ENCODE results near the gene IFNAR1. TPM values are rescaled to one million over a fixed set of nuclear protein-coding genes. Genes with fewer than 3 reads are reported as not detected.

IFNAR1 gene
- total and polyA plus RNA-seq, 9 of the 15 experiments (the other 6 are each of a cell fraction or from before 2014, with no cell fraction given), result 8.6 to 31.8 (median 14.8) TPM

GRCh38 chr21:33330726-33331125 is 6.0 kb downstream of the IFNAR1 start:
- in situ Hi-C loops (cut with MboI) (no loop called here), intact Hi-C loops (cut with micrococcal nuclease) (no loop called here)
- ATAC-seq, result peak; percentile 40
- TF ChIP-seq, protein P1, sequence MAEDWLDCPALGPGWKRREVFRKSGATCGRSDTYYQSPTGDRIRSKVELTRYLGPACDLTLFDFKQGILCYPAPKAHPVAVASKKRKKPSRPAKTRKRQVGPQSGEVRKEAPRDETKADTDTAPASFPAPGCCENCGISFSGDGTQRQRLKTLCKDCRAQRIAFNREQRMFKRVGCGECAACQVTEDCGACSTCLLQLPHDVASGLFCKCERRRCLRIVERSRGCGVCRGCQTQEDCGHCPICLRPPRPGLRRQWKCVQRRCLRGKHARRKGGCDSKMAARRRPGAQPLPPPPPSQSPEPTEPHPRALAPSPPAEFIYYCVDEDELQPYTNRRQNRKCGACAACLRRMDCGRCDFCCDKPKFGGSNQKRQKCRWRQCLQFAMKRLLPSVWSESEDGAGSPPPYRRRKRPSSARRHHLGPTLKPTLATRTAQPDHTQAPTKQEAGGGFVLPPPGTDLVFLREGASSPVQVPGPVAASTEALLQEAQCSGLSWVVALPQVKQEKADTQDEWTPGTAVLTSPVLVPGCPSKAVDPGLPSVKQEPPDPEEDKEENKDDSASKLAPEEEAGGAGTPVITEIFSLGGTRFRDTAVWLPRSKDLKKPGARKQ (CRISPR knock-in tag; IDR thresholded peaks at IDR 0.05), result no peak
- TF ChIP-seq CREM (IDR thresholded peaks at IDR 0.05; ENCODE audit: low read depth), result no peak
- TF ChIP-seq, protein P2, sequence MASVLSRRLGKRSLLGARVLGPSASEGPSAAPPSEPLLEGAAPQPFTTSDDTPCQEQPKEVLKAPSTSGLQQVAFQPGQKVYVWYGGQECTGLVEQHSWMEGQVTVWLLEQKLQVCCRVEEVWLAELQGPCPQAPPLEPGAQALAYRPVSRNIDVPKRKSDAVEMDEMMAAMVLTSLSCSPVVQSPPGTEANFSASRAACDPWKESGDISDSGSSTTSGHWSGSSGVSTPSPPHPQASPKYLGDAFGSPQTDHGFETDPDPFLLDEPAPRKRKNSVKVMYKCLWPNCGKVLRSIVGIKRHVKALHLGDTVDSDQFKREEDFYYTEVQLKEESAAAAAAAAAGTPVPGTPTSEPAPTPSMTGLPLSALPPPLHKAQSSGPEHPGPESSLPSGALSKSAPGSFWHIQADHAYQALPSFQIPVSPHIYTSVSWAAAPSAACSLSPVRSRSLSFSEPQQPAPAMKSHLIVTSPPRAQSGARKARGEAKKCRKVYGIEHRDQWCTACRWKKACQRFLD (CRISPR knock-in tag; IDR thresholded peaks at IDR 0.05), result no peak
- no peak for TF ChIP-seq ZNF347 (CRISPR knock-in tag; IDR thresholded peaks at IDR 0.05; ENCODE audit: low read depth)
- no peak for TF ChIP-seq ASH1L (IDR thresholded peaks at IDR 0.05; ENCODE audit: borderline replicate concordance, low read depth, partially characterized antibody)
- TF ChIP-seq PHF8 (IDR thresholded peaks at IDR 0.05; ENCODE audit: borderline replicate concordance, low read length), result no peak
- no peak for TF ChIP-seq KDM4B (IDR thresholded peaks at IDR 0.05; ENCODE audit: borderline replicate concordance in 2 of 2, low read depth in 1 of 2)
- no peak for TF ChIP-seq SAFB (IDR thresholded peaks at IDR 0.05; ENCODE audit: borderline replicate concordance, low read depth, low read length)
- TF ChIP-seq HMG20B (CRISPR knock-in tag; IDR thresholded peaks at IDR 0.05), result no peak
- TF ChIP-seq, protein P3, sequence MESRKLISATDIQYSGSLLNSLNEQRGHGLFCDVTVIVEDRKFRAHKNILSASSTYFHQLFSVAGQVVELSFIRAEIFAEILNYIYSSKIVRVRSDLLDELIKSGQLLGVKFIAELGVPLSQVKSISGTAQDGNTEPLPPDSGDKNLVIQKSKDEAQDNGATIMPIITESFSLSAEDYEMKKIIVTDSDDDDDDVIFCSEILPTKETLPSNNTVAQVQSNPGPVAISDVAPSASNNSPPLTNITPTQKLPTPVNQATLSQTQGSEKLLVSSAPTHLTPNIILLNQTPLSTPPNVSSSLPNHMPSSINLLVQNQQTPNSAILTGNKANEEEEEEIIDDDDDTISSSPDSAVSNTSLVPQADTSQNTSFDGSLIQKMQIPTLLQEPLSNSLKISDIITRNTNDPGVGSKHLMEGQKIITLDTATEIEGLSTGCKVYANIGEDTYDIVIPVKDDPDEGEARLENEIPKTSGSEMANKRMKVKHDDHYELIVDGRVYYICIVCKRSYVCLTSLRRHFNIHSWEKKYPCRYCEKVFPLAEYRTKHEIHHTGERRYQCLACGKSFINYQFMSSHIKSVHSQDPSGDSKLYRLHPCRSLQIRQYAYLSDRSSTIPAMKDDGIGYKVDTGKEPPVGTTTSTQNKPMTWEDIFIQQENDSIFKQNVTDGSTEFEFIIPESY (CRISPR knock-in tag; IDR thresholded peaks at IDR 0.05), result no peak
- no peak for DNase-seq (ENCODE audit: extremely low read depth in 1 of 4, low spot score in 3 of 4)
- ChIA-PET CTCF (ENCODE audit: low intra/inter-chr PET ratio) (no interaction called here), POLR2A (interaction anchor here (0.6 kb wide), 2 partner anchors 19 to 214 kb away, joined by 3 read pairs; no protein-coding TSS in a partner anchor)
- 92% methylated on average over 3 of the region's 3 CpGs for WGBS (ENCODE audit: insufficient coverage, low coverage, missing lambda C conversion rate)
- Histone ChIP-seq H3K9me1 (ENCODE audit: control insufficient read depth, insufficient read depth, low read length) (no peaks in the 10 kb centered on the region), H3K27ac (ENCODE audit: extremely low read depth, low read depth, low read length) (no peak overlapping the region; the same call in 2 of the 3 replicates), H3K36me3 (ENCODE audit: control insufficient read depth, insufficient read depth, low read length) (peaks cover 27% of the 10 kb centered on the region; the same call in 2 of the 3 replicates), H3K27me3 (ENCODE audit: control insufficient read depth in 2 of 2, insufficient read depth in 2 of 2, low read length in 2 of 2) (no peaks in the 10 kb centered on the region), H3K9me3 (replicated peaks; ENCODE audit: control insufficient read depth, insufficient read depth, low read depth, low read length) (peaks cover 9% of the 10 kb centered on the region; the same call in 1 of the 2 replicates), H3K4me3 (no peak overlapping the region), H3K79me2 (ENCODE audit: control insufficient read depth, insufficient read depth, low read length) (peaks cover 76% of the 10 kb centered on the region), H4K20me1 (replicated peaks; ENCODE audit: control insufficient read depth, insufficient read depth, low read length) (no peaks in the 10 kb centered on the region), H3K4me2 (ENCODE audit: insufficient read depth, low read length) (no peak overlapping the region), H3K4me1 (replicated peaks in 1 of 2; ENCODE audit: control insufficient read depth in 2 of 2, insufficient read depth in 2 of 2, low read length in 2 of 2) (peaks cover 4 to 39% of the 10 kb centered on the region in 2 experiments; a peak in 4 of 5 replicates), H3K9ac (ENCODE audit: insufficient read depth in 1 of 2, low read depth in 2 of 2, low read length in 2 of 2) (no peak overlapping the region), H2AFZ (ENCODE audit: low read depth, low read length) (no peak overlapping the region)
- no peak for FAIRE-seq
- no TSS peak for BruUV-seq (replicated peaks)
